ENCODE data around the gene LHX5.

- TF ChIP-seq CTCF (IDR thresholded peaks at IDR 0.05; ENCODE audit: insufficient read depth, low read depth, low read length) (no peak), EZH2 (IDR thresholded peaks at IDR 0.05; ENCODE audit: insufficient read depth, low read length) (no peak)
Observed at GRCh38 chr12:113457185-113457584, 14.5 kb downstream of the LHX5 start.

Data from astrocyte (in vitro differentiated cells and primary cell).